Heart right ventricle (tissue), 16 donors: ENCODE measurements around the gene FBXW2. TPM values are rescaled to one million over a fixed set of nuclear protein-coding genes. Genes with fewer than 3 reads are reported as not detected.
"Not testable (repeated sequence)": the region's sequence is repeated elsewhere in the genome, so short reads cannot be mapped to it uniquely, and the experiment has no call there.

Source experiments
- ATAC-seq, 8 donors: fragments of 200-7000 bp; cut with Tn5 transposase; one replicate each; pipeline ENCODE4 v1.9.1; 2020; ENCODE audit warnings: mild to moderate bottlenecking in 8 of 8, moderate library complexity in 8 of 8, moderate number of reproducible peaks in 1 of 8
- DNase-seq, 2 donors: peaks; one replicate each; pipeline ENCODE4 v3.0.0-alpha.2; 2020
- H3K27ac ChIP-seq, 10 donors: fragments of 200-600 bp; sonication (generic) in 2 of 10; one replicate each; pipeline versions ENCODE4 v1.5.0 to v1.8.0; 2020 to 2022; ENCODE audit warnings: mild to moderate bottlenecking in 3 of 10
- H3K27me3 ChIP-seq, 7 donors: fragments of 200-600 bp; one replicate each; pipeline ENCODE4 v1.8.0; 2021 to 2022; ENCODE audit warnings: mild to moderate bottlenecking in 2 of 7
- H3K36me3 ChIP-seq, 9 donors: fragments of 200-600 bp; sonication (generic) in 1 of 9; one replicate each; pipeline versions ENCODE4 v1.5.0 to v1.8.0; 2020 to 2022; ENCODE audit warnings: mild to moderate bottlenecking in 2 of 9
- H3K4me1 ChIP-seq, 9 donors: fragments of 200-600 bp; sonication (generic) in 1 of 9; one replicate each; pipeline versions ENCODE4 v1.5.0 to v1.8.0; 2020 to 2022; ENCODE audit warnings: mild to moderate bottlenecking in 4 of 9
- H3K4me3 ChIP-seq, 10 donors: fragments of 200-600 bp; sonication (generic) in 2 of 10; one replicate each; pipeline versions ENCODE4 v1.5.0 to v1.8.0; 2020 to 2022; ENCODE audit warnings: mild to moderate bottlenecking in 7 of 10, moderate library complexity in 2 of 10
- H3K9me3 ChIP-seq, 11 donors: fragments of 200-600 bp in 10 of 11; sonication (generic) in 2 of 11; one replicate each; pipeline versions ENCODE4 v1.5.0 to v1.8.0; 2013 to 2022; ENCODE audit warnings: mild to moderate bottlenecking in 2 of 11, control low read depth in 1 of 11, moderate library complexity in 1 of 11
- CTCF ChIP-seq, 9 donors: fragments of 200-600 bp; sonication (generic) in 2 of 9; IDR thresholded peaks; one replicate each; pipeline versions ENCODE4 v1.5.0 to v1.8.0; 2021 to 2022; ENCODE audit warnings: antibody characterized with exemption in 9 of 9, mild to moderate bottlenecking in 5 of 9, moderate library complexity in 1 of 9
- WGBS, 2 donors: extraction: QIAGEN DNeasy Blood & Tissue Kit; methylation state at CpG; one replicate each; pipeline ENCODE4 v1.1.7; 2013; ENCODE audit warnings: inconsistent platforms in 1 of 2; 5-methylcytosine and 5-hydroxymethylcytosine counted together
- intact Hi-C, 10 donors: fragments of 100-400 bp; cut with DNase I; formaldehyde crosslinking; loops; one replicate each; pipeline versions ENCODE4 v1.11.1 to v1.14.2; 2022
- polyA plus RNA-seq, 2 donors: library from polyadenylated mRNA; stranded (reverse); fragments of 200-250 nt; gene quantifications; one replicate each; pipeline ENCODE4 v1.2.3, GENCODE V29; 2013
- total RNA-seq, 10 donors: library from RNA; stranded (reverse); fragmentation: NEBNext Ultra II Directional in 3 of 10; extraction: Animal tissue kit (Norgen Biotek cat#: 25700) in 3 of 10; gene quantifications; one replicate each; pipeline versions ENCODE4 v1.2.1 to v1.2.4, GENCODE V29; 2021 to 2023
- donor health status: Arrhythmogenic right ventricular cardiomyopathy.
- donor health status: ischemic (EF 13 %, LVEDD 7.1; RV severe dilation, severe dysfunction).
- donor health status: healthy with polysubstance abuse.
- donor health status: DM: no; HTN: yes; CAD: no.
- donor health status: DM: no; HTN: no; CAD: no.
- donor health status: ischemic (EF 25% LVEDD 6.9; RV normal size, moderate dysfunction).
- donor health status: ischemic (EF 25% LVEDD 5.7; RV mildly dilated, moderate dysfunction).
- donor health status: healthy.
- donor health status: DM: yes; HTN: yes; CAD: no.
- donor health status: Ischemic cardiomyopathy.
- donor health status: ischemic (EF 35%, LVEDD 5.7; RV mildly dilated, moderate dysfunction).
- donor health status: nonischemic (EF 11% LVEDD 7.7; RV severe dilation, severe dysfunction).
- donor health status: DM: yes; HTN: yes; CAD: no.
- donor health status: PGD.
- donor health status: ischemic (EF 29% LVEDD 5.4; RV normal size, mild dysfunction).
- donor health status: nonischemic (EF 23%, LVEDD 6.1; RV moderate dilation, normal function).

FBXW2 gene
- total and polyA plus RNA-seq, 12 donors: 7.5 to 52.0 (median 44.8) TPM

GRCh38 chr9:120755810-120756434, 37.3 kb downstream of the FBXW2 start:
- WGBS, 2 donors: 17 to 19% methylated on average over 6 of the region's 6 CpGs
- peak in 1 of 2 donors; percentile 54 for DNase-seq
- ATAC-seq: peak in 7 of 8 donors; percentile 50 to 78 (median 67)
- Histone ChIP-seq H3K27me3 (no peaks in the 10 kb centered on the region), H3K9me3 (no peaks in the 10 kb centered on the region), H3K36me3 (peaks cover 0 to 47% (median 7%) of the 10 kb centered on the region in 9 donors), H3K27ac (peak overlapping the region in 1 of 10 donors; percentile 15), H3K4me1 (peaks cover 0 to 24% (median 0%) of the 10 kb centered on the region in 9 donors), H3K4me3 (no peak overlapping the region)
- intact Hi-C loops: loop anchor here (1.0 to 10.0 kb wide), 7 partner anchors 180 to 306 kb away; partner anchors contain the start of gene C5 (in 2 of the 10)
- peak; percentile 79 to 93 (median 90) for TF ChIP-seq CTCF (IDR thresholded peaks at IDR 0.05)

DNA sequence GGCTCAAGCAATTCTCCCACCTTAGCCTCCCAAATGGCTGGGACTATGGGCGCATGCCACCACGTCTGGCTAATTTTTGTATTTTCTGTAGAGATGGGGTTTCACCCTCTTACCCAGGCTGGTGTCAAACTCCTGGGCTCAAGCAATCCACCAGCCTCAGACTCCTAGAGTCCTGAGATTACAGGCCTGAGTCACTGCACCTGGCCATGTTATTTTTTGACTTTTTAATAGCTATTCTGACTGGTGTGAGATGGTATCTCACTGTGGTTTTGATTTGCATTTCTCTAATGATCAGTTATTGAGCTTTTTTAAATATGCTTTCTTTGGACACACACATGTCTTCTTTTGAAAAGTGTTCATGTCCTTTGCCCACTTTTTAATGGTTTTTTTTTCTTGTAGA, 38.2 kb downstream of the FBXW2 start:
- WGBS, 2 donors: 94 to 100% methylated on average over 2 of the region's 2 CpGs
- H3K36me3 ChIP-seq: peaks cover 0 to 38% (median 3%) of the 10 kb centered on the region in 9 donors
- no peak overlapping the region for H3K4me3 ChIP-seq
- no peaks in the 10 kb centered on the region for H3K9me3 ChIP-seq
- no peak overlapping the region for H3K27ac ChIP-seq
- TF ChIP-seq CTCF (IDR thresholded peaks at IDR 0.05): no peak
- H3K27me3 ChIP-seq: no peaks in the 10 kb centered on the region
- ATAC-seq (no peak), DNase-seq (no peak)
- intact Hi-C loops: loop anchor here in 9 of 10 donors (2.0 to 10.0 kb wide), 5 partner anchors 182 to 307 kb away; partner anchors contain the start of gene C5 (in 2 of the 9)
- H3K4me1 ChIP-seq: peaks cover 0 to 24% (median 0%) of the 10 kb centered on the region in 9 donors

- no peak for ATAC-seq
These were observed 42.8 kb downstream of the FBXW2 start for GRCh38 chr9:120750421-120750820.

DNA sequence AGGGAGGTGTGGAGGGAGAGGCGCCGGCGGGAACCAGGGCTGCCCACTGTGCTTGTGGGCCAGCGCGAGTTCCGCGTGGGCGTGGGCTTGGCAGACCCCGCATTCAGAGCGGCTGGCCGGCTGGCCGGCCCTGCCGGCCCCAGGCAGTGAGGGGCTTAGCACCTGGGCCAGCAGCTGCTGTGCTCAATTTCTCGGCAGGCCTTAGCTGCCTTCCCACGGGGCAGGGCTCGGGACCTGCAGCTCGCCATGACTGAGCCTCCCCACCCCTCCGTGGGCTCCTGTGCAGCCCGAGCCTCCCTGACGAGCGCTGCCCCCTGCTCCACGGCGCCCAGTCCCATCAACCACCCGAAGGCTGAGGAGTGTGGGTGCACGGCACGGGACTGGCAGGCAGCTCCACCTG, 46.9 kb downstream of the FBXW2 start:
- ATAC-seq, H3K36me3 ChIP-seq, H3K27ac ChIP-seq, H3K27me3 ChIP-seq, H3K4me3 ChIP-seq, intact Hi-C loops, DNase-seq, H3K9me3 ChIP-seq, H3K4me1 ChIP-seq: not testable (repeated sequence)
- 94 to 97% methylated on average over 26 of the region's 26 CpGs for WGBS, 2 donors

More at GRCh38 chr9:120750421-120750820, 42.8 kb downstream of the FBXW2 start:
- H3K27me3 ChIP-seq: no peaks in the 10 kb centered on the region
- intact Hi-C loops: loop anchor here in 3 of 10 donors (5.0 to 10.0 kb wide), 2 partner anchors 304 to 312 kb away; partner anchors contain the start of gene C5 (in 2 of the 3)
- TF ChIP-seq CTCF (IDR thresholded peaks at IDR 0.05): no peak
- no peaks in the 10 kb centered on the region for H3K9me3 ChIP-seq
- DNase-seq: no peak
- H3K4me3 ChIP-seq: no peak overlapping the region
- H3K27ac ChIP-seq: no peak overlapping the region
- 94 to 96% methylated on average over 5 of the region's 5 CpGs for WGBS, 2 donors
- H3K36me3 ChIP-seq: no peaks in the 10 kb centered on the region
- peaks cover 0 to under 1% (median 0%) of the 10 kb centered on the region in 9 donors for H3K4me1 ChIP-seq

DNA sequence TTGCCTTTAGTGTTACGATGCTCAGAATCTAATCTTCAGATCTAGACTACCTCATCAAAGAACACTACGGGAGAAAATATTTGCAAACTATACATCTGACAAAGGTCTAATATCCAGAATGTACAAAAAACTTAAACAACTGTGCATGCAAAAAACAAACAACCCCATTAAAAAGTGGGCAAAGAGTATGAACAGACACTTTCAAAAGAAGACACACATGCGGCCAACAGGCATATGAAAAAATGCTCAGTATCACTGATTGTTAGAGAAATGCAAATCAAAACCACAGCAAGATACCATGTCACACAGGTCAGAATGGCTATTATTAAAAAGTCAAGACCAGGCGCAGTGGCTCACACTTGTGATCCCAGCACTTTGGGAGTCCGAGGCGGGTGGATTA, 47.9 kb downstream of the FBXW2 start:
- ATAC-seq (no peak), DNase-seq (no peak)
- intact Hi-C loops: no loop called here
- Histone ChIP-seq H3K9me3 (no peaks in the 10 kb centered on the region), H3K36me3 (no peaks in the 10 kb centered on the region), H3K27me3 (no peaks in the 10 kb centered on the region), H3K27ac (no peak overlapping the region), H3K4me1 (peaks cover 0 to 14% (median 0%) of the 10 kb centered on the region in 9 donors), H3K4me3 (no peak overlapping the region)
- no peak for TF ChIP-seq CTCF (IDR thresholded peaks at IDR 0.05)
- 96% methylated on average over 6 of the region's 6 CpGs for WGBS, 2 donors
